D721Med (cell line): ENCODE measurements around the gene LRP3.

ENCODE experiments used
- DNase-seq: peaks from one replicate; pipeline ENCODE4 v3.0.0; 2011; ENCODE audit warnings: low spot score; ENCODE audit not compliant: insufficient read length
- FAIRE-seq: peaks from 2 replicates; lab custom pipeline; 2011; peaks lifted over from hg19 to GRCh38; lab: Jason Lieb, UNC
- TF ChIP-seq, protein P1 (sequence below): IDR thresholded peaks from 2 replicates; pipeline ENCODE4 v1.5.1; 2012; ENCODE audit warnings: mild to moderate bottlenecking, control low read depth; ENCODE audit not compliant: insufficient read depth; ENCODE audit errors: missing control alignments

LRP3 gene

DNA sequence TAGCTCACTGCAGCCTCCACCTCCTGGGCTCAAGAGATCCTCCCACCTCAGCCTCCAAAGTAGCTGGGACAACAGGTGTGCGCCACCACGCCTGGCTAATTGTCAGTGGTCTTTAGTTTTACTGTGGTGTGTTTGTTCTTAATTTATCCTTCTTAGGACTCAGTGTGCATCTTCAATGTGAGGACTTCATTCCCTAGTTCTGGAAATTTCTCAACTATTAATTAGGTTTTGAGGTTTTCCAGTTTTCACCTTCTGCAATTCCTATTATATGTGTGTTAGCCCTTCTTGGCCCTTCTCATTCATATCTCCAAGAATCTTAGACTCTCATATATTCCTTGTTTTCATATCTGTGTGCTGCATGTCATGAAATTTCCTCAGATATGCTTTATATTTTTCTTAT, 63.7 kb downstream of the LRP3 start:
- TF ChIP-seq, protein P1, sequence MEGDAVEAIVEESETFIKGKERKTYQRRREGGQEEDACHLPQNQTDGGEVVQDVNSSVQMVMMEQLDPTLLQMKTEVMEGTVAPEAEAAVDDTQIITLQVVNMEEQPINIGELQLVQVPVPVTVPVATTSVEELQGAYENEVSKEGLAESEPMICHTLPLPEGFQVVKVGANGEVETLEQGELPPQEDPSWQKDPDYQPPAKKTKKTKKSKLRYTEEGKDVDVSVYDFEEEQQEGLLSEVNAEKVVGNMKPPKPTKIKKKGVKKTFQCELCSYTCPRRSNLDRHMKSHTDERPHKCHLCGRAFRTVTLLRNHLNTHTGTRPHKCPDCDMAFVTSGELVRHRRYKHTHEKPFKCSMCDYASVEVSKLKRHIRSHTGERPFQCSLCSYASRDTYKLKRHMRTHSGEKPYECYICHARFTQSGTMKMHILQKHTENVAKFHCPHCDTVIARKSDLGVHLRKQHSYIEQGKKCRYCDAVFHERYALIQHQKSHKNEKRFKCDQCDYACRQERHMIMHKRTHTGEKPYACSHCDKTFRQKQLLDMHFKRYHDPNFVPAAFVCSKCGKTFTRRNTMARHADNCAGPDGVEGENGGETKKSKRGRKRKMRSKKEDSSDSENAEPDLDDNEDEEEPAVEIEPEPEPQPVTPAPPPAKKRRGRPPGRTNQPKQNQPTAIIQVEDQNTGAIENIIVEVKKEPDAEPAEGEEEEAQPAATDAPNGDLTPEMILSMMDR: no peak
- DNase-seq (no peak), FAIRE-seq (no peak)
